ENCODE data around the gene RPGRIP1.
"Not testable (repeated sequence)": the region's sequence is repeated elsewhere in the genome, so short reads cannot be mapped to it uniquely, and the experiment has no call there.

The RPGRIP1 gene

GRCh38 chr14:21258005-21258888 is 21.6 kb upstream of the RPGRIP1 start:
- DNase-seq (ENCODE audit: insufficient read length, low spot score) (no peak), FAIRE-seq (no peak)

DNA sequence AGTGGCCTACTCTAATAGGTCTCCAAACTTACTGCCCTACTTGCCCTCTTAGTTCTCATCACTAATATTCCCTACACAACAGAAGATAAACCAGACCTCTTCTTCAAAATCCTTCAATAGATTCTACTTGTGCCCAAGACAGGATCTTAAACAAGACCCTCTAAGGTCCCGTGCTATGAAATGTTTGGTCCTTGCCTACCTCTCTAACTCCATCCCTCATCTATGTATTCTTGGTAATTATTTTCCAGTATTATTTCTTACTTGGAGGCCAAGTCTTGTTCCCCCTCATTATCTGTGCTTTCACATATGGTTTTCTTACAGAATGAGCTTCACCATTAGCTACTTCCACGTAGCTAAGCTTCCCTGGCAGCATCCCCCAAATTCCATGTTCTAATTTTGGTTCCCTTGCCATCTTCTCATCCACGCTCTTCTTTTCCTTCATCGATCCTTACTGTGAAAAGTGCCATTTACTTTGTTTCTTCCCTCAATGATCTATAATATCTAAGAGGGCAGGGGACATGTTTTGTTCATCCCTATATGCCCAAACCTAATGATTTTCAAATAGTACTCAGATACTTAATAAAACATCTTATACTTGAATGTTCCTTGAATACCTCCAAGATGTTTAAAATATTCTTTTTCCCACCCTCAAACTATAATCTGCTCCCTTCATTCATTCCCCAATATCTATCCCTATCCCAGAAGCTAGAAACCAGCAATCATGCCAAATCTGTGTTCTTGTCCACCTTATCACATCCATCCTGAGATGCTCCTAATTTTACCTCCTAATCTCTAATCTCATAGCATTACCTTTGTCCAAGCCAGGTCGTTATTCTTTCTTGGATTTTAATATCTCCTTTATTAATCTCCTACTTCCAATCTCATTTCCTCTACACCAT is 20.7 kb upstream of the RPGRIP1 start:
- DNase-seq (ENCODE audit: insufficient read length, low spot score) (no peak), FAIRE-seq (no peak)

GRCh38 chr14:21261824-21262223 is 18.1 kb upstream of the RPGRIP1 start:
- FAIRE-seq (no peak), DNase-seq (ENCODE audit: insufficient read length, low spot score) (no peak)

DNA sequence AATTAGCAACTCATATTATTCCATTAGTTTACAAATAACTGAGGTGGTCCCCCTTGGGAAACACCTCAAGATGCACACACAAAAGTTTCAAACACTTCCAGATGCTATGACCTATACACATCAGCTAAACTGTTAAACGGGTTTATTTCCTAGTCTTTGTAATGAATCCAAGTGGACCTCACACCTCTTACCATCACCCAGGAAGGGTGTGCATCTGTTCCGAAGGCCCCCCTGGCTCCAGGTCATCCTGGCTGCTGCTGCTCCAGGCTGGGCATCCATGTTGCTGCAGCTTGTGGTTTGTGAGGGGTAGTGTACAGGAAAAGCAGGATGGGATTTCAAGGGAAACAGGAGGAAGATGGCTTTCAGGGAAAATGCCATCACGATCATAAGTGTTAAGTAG is 17.5 kb upstream of the RPGRIP1 start:
- FAIRE-seq, result no peak
- DNase-seq (ENCODE audit: insufficient read length, low spot score), result no peak

- FAIRE-seq (no peak), DNase-seq (ENCODE audit: insufficient read length, low spot score) (no peak)
These were observed 16.4 kb upstream of the RPGRIP1 start for GRCh38 chr14:21263284-21264024.

DNA sequence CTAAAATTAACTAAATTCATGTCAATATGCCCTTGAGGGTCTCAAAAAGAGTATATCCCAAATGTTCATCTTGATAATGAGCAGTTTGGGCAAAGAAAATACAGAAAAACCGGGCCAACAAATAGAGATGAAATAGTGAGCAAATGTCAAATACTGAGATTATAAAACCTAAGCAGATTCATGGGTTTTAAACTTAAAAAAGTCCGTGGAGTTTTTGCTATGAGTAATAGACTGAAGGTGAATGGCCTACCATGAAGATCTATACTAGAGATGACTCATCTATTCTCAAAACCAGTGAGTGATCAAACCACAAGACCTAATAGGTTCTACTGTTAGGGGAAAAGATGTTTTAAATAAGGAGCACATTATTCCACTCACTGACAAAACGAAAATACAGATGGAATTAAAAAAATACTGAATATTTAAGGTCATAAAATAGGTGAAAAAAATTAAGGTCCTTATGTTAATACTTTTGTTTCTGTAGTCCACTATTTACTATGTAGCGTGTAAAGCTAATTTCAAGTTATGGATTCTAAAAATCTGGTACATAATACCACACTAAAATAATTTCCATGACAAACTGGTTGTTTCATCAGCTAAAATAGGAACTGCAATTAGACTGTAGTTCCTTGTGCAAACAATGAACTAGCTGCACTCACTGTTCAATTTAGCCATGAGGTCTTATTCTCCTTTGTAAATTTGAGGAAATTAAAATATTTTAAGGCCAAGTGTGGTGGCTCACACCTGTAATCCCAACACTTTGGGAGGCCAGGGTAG is 15.7 kb upstream of the RPGRIP1 start:
- no peak for FAIRE-seq
- DNase-seq (ENCODE audit: insufficient read length, low spot score), result peak; percentile 48

DNA sequence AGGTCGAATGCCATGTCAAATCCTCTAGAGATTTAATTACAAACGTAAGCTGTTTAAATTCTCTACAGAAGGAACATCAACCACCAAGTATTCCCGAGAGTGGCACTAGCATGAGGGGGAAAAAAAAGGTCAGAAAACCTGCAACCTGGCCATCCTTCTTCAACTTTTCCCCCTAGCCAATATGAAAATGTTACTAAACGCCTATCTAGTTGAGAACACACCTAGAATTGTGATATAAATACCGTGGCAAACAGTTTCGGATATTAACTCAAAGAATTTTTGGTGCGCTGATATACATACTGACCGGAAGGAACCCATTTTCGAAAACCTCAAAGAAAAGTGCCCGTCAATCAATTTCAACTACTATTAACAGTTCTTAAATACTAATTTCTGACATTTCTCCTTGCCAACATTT is 12.4 kb upstream of the RPGRIP1 start:
- DNase-seq (ENCODE audit: insufficient read length, low spot score) (no peak), FAIRE-seq (no peak)

DNA sequence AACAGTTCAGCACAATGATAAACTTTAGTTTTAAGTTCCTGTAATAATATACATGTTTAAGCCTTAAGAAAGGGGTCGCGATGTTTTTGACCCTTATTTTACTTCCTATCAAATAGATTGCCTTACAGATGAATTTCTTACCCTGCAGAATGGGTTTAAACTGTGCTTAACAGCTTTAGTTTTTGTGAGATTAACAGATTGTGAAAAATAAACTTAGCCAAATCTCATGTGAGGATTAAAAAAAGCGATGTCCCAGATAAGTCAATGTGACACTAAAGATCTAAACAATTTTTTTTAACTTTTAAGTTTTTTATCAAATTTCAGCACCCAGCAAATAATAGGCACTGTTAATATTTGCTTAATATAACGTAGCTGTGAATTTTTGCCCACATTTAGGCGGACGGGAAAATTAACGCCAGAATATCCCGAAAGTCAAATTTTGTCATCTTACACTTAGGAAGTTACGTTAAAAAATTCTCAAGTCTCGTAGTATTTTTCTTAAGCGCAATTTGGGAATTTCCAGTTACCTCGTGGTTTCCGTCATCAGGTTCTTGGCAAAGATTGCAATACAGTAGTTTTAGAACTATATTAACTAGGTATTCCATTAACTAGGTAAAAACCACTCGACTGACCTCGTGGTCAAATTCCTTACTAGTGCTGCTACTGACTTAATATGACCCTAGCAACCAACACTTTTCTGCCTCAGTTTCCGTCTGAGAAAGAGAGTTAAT is 11.8 kb upstream of the RPGRIP1 start:
- FAIRE-seq (no peak), DNase-seq (ENCODE audit: insufficient read length, low spot score) (no peak)

GRCh38 chr14:21268617-21269251 is 11.1 kb upstream of the RPGRIP1 start:
- FAIRE-seq (no peak), DNase-seq (ENCODE audit: insufficient read length, low spot score) (no peak)

- DNase-seq (ENCODE audit: insufficient read length, low spot score) (peak; percentile 98), FAIRE-seq (peak; percentile 74)
These were observed 10.4 kb upstream of the RPGRIP1 start, which contains the start of gene HNRNPC for GRCh38 chr14:21269252-21270046. HNRNPC (minus strand) TSS chr14:21269442; CDS start chr14:21234193, 35,249 bp downstream.

GRCh38 chr14:21272661-21273060 is 7.2 kb upstream of the RPGRIP1 start:
- not testable (repeated sequence) for FAIRE-seq; DNase-seq (ENCODE audit: insufficient read length, low spot score)

- DNase-seq (ENCODE audit: insufficient read length, low spot score) (no peak), FAIRE-seq (no peak)
These were observed 4.5 kb upstream of the RPGRIP1 start for GRCh38 chr14:21275261-21275858.

- FAIRE-seq, result no peak
These were observed 1.3 kb upstream of the RPGRIP1 start for GRCh38 chr14:21278632-21279031.

DNA sequence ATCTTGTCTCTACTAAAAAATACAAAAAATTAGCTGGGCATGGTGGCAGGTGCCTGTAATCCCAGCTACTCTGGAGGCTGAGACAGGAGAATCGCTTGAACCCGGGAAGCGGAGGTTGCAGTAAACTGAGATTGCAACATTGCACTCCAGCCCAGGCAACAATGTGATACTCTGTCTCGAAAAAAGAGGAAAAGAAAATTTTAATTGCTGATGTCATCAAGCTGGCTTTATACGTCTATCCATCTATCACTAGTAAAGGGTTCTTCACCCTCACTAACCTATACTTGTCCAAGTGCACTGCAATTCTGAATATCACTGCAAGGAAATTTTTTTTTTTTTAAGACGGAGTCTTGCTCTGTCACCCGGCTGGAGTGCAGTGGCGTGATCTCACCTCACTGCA is 2.0 kb downstream of the RPGRIP1 start:
- not testable (repeated sequence) for DNase-seq (ENCODE audit: insufficient read length, low spot score); FAIRE-seq

More at GRCh38 chr14:21278632-21279031, 1.3 kb upstream of the RPGRIP1 start:
- no peak for DNase-seq (ENCODE audit: insufficient read length, low spot score)

GRCh38 chr14:21286516-21286915 is 6.6 kb downstream of the RPGRIP1 start:
- FAIRE-seq; DNase-seq (ENCODE audit: insufficient read length, low spot score): not testable (repeated sequence)

- DNase-seq (ENCODE audit: insufficient read length, low spot score) (no peak), FAIRE-seq (no peak)
These were observed 7.3 kb downstream of the RPGRIP1 start for GRCh38 chr14:21287168-21287567.

GRCh38 chr14:21294026-21294425 is 14.1 kb downstream of the RPGRIP1 start:
- FAIRE-seq; DNase-seq (ENCODE audit: insufficient read length, low spot score): not testable (repeated sequence)
